ENCODE results near the gene IGBP1. TPM values are rescaled to one million over a fixed set of nuclear protein-coding genes. Genes with fewer than 3 reads are reported as not detected.
"Not testable (repeated sequence)": the region's sequence is repeated elsewhere in the genome, so short reads cannot be mapped to it uniquely, and the experiment has no call there.

Gene IGBP1
- total RNA-seq, 1 donor from 2014 or later: 30.4 TPM

DNA sequence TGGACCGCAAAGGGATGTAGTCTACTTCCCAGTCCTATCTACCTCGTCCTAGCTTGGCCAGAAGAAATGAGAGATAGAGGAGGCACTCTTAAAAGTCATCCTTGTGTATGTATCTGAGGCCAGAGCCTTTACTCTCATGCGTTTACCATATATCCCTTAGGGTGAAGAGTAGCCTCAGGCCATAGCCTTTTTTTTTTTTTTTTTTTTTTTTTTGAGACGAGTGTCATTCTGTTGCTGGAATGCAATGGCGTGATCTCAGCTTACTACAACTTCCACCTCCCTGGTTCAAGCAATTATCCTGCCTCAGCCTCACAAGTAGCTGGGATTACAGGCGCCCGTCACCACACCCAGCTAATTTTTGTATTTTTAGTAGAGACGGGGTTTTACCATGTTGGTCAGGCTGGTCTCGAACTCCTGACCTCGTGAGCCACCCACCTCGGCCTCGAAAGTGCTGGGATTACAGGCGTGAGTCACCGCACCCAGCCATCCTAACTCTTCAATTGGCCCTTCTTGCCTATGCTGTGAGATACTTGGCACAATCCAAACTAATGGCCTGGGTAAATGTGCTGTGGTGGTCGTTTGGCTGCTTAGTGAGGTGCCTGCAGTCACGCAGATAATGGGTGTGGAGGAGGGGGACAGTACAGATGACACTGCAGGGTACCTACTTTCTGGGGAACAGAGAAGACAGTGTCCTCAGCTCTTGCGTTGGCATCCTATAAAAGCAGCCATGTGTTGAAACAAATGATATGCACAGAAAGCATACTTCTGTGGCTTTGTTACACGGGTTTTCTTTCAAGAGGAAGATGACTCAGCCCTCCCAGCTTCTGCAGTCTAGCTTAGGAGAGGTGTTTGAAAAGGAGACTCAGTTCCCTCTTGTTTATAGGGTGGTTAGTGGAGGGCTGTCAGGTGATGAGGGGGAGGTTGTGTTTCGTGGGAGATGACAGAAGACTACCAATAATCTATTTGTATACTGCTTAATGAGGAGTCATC is 33.6 kb downstream of the IGBP1 start:
- no peak for DNase-seq (ENCODE audit: low spot score)

DNA sequence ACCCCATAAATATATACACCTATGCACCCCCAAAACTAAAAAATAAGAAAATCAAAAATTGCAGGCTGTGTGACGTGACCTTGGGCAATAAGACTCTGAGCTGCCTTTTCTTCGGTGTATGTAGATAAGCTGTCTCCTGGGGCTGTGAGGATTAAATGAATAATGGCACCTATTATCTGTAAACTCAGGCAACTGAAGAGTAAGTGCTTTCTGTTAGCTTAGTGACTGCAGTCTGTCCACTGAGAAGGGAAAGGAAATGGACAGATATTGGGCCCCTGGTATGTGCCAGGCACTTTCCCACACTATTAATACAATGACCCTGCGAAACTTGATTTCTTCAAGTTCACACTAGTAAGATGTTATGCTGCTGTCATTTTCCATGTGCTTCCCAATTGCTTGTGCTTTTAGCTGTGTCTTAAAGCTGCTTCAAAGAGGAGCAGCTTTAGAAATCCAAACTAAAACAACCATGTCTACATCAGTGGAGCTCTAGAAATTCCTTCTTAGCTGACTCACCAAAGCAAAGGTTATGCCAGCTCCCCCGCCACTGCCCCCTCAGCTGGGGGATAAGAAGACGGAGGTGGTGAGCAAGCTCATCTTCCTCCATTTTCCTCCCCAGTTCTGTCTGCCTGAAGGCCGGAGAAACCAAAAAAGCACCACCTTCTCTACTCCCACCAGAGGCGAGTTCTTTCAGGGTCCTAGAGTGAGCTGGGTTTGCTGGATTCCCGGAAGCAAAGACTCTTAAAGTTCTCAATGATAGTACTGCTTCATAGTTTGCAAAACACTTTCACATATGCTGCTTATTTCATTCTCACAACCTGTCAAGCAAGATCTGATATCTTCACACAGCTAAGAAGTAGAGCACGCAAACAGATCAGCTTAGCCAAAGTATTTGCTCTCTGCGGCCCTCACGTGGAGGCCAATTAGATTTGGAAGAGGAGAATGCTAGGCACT is 35.3 kb downstream of the IGBP1 start:
- DNase-seq (ENCODE audit: low spot score): no peak

DNA sequence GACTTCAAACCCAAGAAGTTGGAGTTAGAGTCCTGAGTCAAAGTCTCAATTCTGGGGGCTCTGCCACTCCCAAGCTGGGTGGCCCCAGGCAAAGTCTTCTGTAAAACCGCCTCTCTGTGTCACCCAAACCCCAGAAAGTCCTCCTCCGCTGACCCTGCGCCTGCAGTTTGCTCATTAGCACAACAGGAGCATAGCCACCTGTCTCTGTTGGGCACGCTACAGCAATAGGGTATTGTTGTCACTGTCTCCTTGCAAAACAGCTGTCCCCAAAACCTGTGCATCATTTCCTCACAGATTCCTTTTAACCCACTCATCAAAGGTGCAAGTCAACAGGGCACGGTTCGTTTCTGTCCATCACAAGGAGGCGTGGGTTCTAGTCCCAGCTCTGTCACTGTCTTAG is 36.0 kb downstream of the IGBP1 start:
- no peak for DNase-seq (ENCODE audit: low spot score)

DNA sequence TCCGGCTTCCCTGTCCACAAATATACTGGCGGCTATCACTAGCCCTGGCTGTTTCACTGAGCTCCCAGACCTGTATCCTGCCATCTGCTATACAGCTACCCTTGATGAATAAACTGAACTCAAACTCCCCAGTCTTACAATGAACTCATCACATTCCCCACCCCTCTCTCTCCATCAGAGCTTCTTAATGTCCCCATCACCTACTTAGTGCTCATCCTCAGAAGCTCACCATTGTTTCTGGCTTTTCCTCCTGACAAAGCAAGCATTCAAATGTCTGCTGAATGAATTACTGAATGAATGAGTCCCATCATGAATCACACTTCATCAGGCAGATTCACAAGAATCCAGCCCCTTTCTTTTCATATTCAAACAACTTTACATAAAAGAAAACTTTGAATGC is 38.4 kb downstream of the IGBP1 start:
- DNase-seq (ENCODE audit: low spot score): no peak

DNA sequence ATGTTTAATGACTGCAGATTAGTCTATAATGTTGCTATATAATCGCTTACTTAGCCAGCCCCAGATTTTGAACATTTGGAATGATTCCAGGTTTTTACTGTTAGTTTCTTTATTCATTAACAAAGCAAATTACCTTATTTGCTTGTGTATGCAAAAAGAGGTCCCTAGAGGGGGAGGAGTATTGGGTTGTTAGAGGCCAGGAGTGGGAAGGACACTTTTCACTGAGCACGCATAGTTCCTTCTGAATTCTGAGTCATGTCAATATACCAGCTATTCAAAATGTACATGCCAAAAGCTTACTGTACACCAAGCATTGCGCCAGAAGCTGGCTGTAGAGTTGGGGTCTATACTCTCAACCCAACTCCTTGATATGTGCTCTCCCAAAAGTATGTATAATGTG is 39.0 kb downstream of the IGBP1 start:
- no peak for DNase-seq (ENCODE audit: low spot score)

DNA sequence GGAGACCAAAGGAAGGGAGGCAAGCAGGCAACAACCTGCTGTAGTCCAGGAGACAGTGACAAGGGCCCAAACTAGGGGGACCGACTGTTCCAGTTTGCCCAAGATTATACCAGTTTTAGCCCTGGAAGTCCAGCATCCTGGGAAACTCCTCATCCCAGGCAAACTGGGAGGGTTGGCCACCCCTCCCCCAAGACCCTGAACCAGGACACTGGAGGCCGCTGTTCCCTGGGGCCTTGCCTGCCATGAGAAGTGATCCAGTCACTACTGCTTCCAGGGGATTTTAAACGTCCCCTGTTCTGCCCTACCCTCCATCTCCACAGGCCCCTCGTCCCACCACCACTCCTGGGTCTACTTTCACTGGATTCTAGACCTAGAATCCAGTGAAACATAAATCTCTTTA is 39.7 kb downstream of the IGBP1 start:
- DNase-seq (ENCODE audit: low spot score): no peak

DNA sequence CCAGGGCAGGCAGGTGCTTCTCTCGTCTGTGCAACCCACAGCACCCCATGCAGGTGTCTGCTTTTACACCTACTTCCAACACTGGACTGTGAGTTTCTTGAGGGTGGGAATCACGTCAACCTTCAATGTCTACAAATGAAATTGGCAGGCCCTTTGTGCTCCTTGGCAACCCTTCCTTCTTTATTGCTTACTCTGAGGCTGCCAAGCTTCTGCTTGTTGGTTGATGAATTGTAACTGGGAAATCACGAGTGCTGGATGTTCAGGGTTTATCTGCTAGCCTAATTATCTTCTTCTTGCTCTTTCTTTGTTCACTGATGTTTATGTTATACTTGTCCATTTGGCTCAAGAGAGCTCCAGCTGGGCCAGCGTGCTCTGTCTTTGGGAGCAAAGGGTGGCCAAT is 41.5 kb downstream of the IGBP1 start:
- no peak for DNase-seq (ENCODE audit: low spot score)

DNA sequence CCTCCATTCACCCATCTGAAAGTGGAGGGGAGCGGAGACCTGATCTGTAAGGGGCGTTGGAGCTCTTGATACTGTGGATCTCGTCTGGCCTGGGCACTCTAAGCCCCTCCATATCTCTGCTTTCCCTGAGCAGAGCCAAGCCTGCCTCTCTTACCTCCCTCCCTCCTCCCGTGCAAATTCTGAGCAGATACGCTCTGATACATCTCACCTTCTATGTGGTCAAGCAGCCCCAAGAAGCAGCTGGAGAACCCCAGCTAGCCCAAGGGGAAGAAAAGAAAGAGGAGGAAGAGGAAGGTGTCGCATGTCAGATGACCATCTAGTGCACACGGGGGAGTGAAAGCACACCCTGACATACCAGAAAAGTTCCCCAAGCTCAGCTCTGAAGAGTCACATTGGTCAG is 42.1 kb downstream of the IGBP1 start:
- DNase-seq (ENCODE audit: low spot score): no peak

DNA sequence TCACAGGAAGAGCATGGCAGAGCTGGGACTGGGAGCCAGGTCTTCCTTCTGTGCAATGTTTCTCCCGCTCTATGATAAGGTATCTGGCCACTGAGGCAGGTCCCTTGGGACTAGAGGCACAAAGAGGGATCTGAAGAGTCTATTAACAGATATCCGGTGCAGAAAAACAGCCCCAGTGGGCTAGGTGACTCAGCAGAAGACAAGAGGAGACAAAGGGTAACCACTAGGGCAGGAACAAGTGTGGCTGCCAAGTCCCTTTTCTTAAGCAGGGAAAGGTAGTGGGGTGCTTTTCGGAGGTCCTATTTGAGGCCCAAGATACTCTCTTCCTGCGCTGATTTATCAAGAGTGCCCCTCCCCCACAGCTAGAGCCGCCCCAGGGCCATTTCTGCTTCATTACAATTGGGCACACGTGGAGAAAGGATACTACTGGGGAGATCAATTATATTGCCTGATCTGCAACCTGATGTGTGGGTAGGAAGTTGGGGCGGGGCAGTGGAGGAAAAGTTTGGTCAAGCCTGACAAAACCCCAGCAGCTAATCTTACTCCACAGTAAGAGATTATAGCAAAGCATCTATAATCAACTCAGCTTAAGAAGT is 43.8 kb downstream of the IGBP1 start, which contains the start of gene DGAT2L6:
DGAT2L6 (plus strand) TSS at position 546 of the 596 bp plus-strand sequence. CDS start 100 bp downstream, outside the sequence.
- no peak for DNase-seq (ENCODE audit: low spot score)

DNA sequence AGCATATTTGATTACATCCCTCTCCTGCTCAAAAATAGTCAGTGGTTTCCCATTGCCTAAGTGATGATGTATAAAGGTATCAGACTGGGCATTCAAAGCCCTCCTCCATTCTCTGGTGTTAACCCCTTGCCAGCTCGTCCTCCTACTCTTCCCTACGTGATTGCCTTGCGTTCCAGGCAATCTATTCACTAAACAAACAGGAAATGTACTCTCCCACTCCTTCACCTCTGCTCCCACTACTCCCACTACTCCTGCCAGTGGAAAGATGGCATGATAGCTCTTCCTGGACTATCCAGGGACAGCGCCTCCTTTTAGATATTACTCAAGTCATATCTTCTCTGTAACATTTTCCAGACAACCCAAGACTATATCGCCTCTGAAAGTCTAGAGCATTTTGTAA is 49.8 kb downstream of the IGBP1 start:
- DNase-seq (ENCODE audit: low spot score): no peak

DNA sequence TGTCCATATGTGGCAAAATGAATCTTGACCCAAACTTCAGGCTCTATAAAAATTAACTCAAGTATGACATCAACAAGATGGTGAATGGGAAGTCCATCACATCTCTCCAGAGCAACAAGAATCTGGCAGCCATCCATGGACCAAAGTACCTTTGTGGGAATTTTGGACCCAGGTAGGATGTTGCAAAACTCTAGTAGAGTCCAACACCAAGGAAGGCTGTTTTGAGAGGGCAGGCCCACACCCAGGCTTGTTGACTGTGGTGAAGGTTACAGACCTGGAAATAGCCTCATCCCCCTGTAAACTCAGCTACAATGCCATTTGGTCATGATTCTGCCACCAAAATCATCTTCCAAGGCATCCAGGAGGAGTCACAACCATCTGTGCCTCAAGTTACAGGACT is 57.0 kb downstream of the IGBP1 start:
- DNase-seq (ENCODE audit: low spot score): no peak

DNA sequence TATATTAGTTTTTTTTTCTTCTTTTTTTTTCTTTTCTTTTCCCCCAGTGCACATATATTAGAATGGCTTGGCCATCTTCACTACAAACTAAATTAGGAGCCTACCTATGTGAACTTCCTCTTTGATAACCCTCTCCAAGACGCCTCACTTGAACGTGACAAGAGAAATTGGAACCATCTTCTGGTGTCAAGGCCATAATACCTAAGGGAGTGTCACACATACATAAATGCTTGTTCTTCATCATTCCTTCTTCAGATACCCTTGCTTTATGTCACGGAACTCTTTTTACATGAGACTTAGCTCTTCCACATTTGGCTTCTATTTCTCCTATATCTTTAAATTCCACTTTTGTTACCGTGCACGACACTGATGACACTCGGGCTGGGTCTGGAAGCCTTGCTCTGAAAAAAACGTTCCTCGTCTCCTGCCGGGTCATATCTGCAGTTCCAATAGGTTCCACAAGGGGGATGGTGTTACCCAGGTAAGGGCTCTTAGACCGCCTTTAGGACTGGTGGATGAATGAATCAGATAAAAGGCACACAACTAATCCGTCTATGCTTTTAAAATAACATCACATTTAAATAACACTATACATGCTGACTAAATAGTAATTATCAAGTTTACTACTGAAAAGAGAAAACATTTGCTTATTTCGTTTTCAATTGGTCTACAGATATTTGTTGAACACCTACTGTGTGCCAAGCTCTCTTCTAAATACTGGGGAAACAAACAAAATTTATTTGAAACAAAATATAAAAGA is 63.9 kb downstream of the IGBP1 start:
- DNase-seq (ENCODE audit: low spot score): no peak

DNA sequence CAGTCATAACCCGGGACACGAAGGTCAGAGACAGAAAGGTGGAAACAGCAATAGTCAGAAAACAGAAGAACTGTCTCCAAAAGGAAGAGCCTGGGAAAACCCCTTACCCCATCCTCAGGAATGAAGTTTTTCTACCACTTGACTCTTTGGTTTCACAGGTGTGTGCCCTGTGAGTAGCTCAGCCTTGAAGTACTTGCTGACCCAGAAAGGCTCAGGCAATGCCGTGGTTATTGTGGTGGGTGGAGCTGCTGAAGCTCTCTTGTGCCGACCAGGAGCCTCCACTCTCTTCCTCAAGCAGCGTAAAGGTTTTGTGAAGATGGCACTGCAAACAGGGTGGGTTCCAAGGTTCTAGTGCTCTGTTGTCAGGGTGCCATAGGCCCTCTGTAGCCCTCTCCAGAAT is 68.5 kb downstream of the IGBP1 start:
- no peak for DNase-seq (ENCODE audit: low spot score)

DNA sequence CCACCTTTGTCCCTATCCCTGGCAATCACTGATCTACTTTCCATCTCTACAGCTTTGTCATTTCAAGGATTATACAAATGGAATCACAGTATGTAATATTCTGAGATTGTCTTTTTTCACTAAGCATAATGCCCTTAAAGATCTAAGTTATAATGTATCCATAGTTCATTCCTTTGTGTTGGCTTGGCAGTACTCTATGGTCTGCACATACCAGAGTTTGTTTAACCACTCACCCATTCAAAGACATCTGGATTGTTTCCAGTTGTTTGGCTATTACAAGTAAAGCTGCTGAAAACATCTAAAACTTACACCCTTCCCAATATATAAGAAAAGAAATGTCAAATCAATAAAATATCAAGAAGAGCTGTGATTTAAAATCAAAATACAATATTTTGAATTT is 75.2 kb downstream of the IGBP1 start:
- no peak for DNase-seq (ENCODE audit: low spot score)

DNA sequence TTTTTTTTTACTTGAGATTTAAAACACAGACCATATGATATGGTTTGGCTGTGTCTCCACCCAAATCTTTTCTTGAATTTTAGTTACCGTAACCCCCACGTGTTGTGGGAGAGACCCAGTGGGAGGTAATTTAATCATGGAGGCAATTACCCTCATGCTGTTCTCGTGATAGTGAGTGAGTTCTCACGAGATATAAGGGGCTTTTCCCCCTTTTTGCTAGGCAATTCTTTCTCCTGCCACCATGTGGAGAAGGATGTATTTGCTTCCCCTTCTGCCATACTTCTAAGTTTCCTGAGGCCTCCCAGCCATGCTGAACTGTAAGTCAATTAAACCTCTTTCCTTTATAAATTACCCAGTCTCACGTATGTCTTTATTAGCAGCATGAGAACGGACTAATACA is 76.3 kb downstream of the IGBP1 start:
- DNase-seq (ENCODE audit: low spot score): not testable (repeated sequence)

Other genes with a start within 250 kb of the IGBP1 start
- gene AWAT2, start 83.5 kb upstream of the IGBP1 start, total RNA-seq: not detected
- not detected for gene OTUD6A, start 71.0 kb upstream of the IGBP1 start, total RNA-seq
- gene DGAT2L6, start 44.0 kb downstream of the IGBP1 start, total RNA-seq: not detected
- not detected for gene AWAT1, start 101.2 kb downstream of the IGBP1 start, total RNA-seq
- 0.42 TPM for gene P2RY4, start 126.8 kb downstream of the IGBP1 start, total RNA-seq
- gene ARR3, start 134.9 kb downstream of the IGBP1 start, total RNA-seq: not detected
- not detected for gene RAB41, start 148.7 kb downstream of the IGBP1 start, total RNA-seq
- gene PDZD11, start 156.5 kb downstream of the IGBP1 start, total RNA-seq: 31.1 TPM
- gene KIF4A, start 156.7 kb downstream of the IGBP1 start, total RNA-seq: 0.13 TPM